Duodenal mucosa (tissue), 2 donors: Measurements from ENCODE around the gene SLC26A6.

Experiments used
- H3K27ac ChIP-seq: one replicate; pipeline ENCODE4 v1.7.0; 2013; ENCODE audit warnings: low read depth, low read length
- H3K27me3 ChIP-seq, 2 donors: one replicate each; pipeline ENCODE4 v1.7.0; 2013; ENCODE audit warnings: low read length in 2 of 2, control low read depth in 1 of 2; ENCODE audit not compliant: insufficient read depth in 2 of 2, control insufficient read depth in 1 of 2
- H3K36me3 ChIP-seq, 2 donors: one replicate each; pipeline ENCODE4 v1.7.0; 2013; ENCODE audit warnings: low read length in 2 of 2, control low read depth in 1 of 2; ENCODE audit not compliant: insufficient read depth in 2 of 2, control insufficient read depth in 1 of 2
- H3K4me1 ChIP-seq, 2 donors: one replicate each; pipeline ENCODE4 v1.7.0; 2013; ENCODE audit warnings: low read length in 2 of 2, control low read depth in 1 of 2; ENCODE audit not compliant: insufficient read depth in 2 of 2, control insufficient read depth in 1 of 2
- H3K4me3 ChIP-seq, 2 donors: one replicate each; pipeline ENCODE4 v1.7.0; 2013; ENCODE audit warnings: low read length in 2 of 2, low read depth in 1 of 2
- H3K9ac ChIP-seq, 2 donors: one replicate each; pipeline ENCODE4 v1.7.0; 2013; ENCODE audit warnings: low read length in 2 of 2, low read depth in 1 of 2
- H3K9me3 ChIP-seq, 2 donors: one replicate each; pipeline ENCODE4 v1.7.0; 2013; ENCODE audit warnings: low read length in 2 of 2, control low read depth in 1 of 2; ENCODE audit not compliant: control insufficient read depth in 1 of 2

SLC26A6 gene

GRCh38 chr3:48648188-48648850, 13.1 kb upstream of the SLC26A6 start:
- no peaks in the 10 kb centered on the region for H3K27me3 ChIP-seq
- no peak overlapping the region for H3K9ac ChIP-seq
- no peaks in the 10 kb centered on the region for H3K36me3 ChIP-seq
- no peak overlapping the region for H3K27ac ChIP-seq
- H3K4me1 ChIP-seq, result no peaks in the 10 kb centered on the region
- H3K9me3 ChIP-seq, result no peaks in the 10 kb centered on the region
- H3K4me3 ChIP-seq, result no peak overlapping the region

- H3K36me3 ChIP-seq, result no peaks in the 10 kb centered on the region
- H3K4me3 ChIP-seq, result no peak overlapping the region
- no peak overlapping the region for H3K9ac ChIP-seq
- H3K4me1 ChIP-seq, result no peaks in the 10 kb centered on the region
- H3K9me3 ChIP-seq, result no peaks in the 10 kb centered on the region
- H3K27me3 ChIP-seq, result no peaks in the 10 kb centered on the region
- H3K27ac ChIP-seq, result no peak overlapping the region
These were observed 12.5 kb upstream of the SLC26A6 start for GRCh38 chr3:48647714-48648113.

- no peaks in the 10 kb centered on the region for H3K9me3 ChIP-seq
- H3K4me3 ChIP-seq, result no peak overlapping the region
- no peaks in the 10 kb centered on the region for H3K4me1 ChIP-seq
- no peaks in the 10 kb centered on the region for H3K27me3 ChIP-seq
- H3K9ac ChIP-seq, result no peak overlapping the region
- no peaks in the 10 kb centered on the region for H3K36me3 ChIP-seq
- H3K27ac ChIP-seq, result no peak overlapping the region
These were observed 9.9 kb upstream of the SLC26A6 start for GRCh38 chr3:48644898-48645760.

GRCh38 chr3:48642605-48643004, 7.3 kb upstream of the SLC26A6 start:
- Histone ChIP-seq H3K9me3 (no peaks in the 10 kb centered on the region), H3K4me3 (no peak overlapping the region), H3K27ac (no peak overlapping the region), H3K9ac (no peak overlapping the region), H3K36me3 (no peaks in the 10 kb centered on the region), H3K27me3 (no peaks in the 10 kb centered on the region), H3K4me1 (no peaks in the 10 kb centered on the region)

GRCh38 chr3:48641396-48641795, 6.1 kb upstream of the SLC26A6 start:
- H3K9me3 ChIP-seq, result no peaks in the 10 kb centered on the region
- no peak overlapping the region for H3K27ac ChIP-seq
- H3K36me3 ChIP-seq, result no peaks in the 10 kb centered on the region
- no peak overlapping the region for H3K4me3 ChIP-seq
- no peak overlapping the region for H3K9ac ChIP-seq
- H3K4me1 ChIP-seq, result peaks cover 2 to 4% of the 10 kb centered on the region in 2 donors
- H3K27me3 ChIP-seq, result no peaks in the 10 kb centered on the region

GRCh38 chr3:48639944-48640606, 4.8 kb upstream of the SLC26A6 start:
- H3K4me1 ChIP-seq, result peaks cover 9 to 11% of the 10 kb centered on the region in 2 donors
- no peaks in the 10 kb centered on the region for H3K9me3 ChIP-seq
- H3K9ac ChIP-seq, result no peak overlapping the region
- H3K36me3 ChIP-seq, result no peaks in the 10 kb centered on the region
- H3K27me3 ChIP-seq, result no peaks in the 10 kb centered on the region
- H3K27ac ChIP-seq, result no peak overlapping the region
- H3K4me3 ChIP-seq, result no peak overlapping the region

- no peak overlapping the region for H3K9ac ChIP-seq
- no peaks in the 10 kb centered on the region for H3K9me3 ChIP-seq
- peaks cover 22 to 25% of the 10 kb centered on the region in 2 donors for H3K4me1 ChIP-seq
These were observed 2.0 kb upstream of the SLC26A6 start for GRCh38 chr3:48637305-48637704.

GRCh38 chr3:48636149-48636655, 941 bp upstream of the SLC26A6 start:
- Histone ChIP-seq H3K36me3 (peaks cover 0 to 21% of the 10 kb centered on the region in 2 donors), H3K4me1 (peaks cover 22 to 25% of the 10 kb centered on the region in 2 donors), H3K27me3 (no peaks in the 10 kb centered on the region), H3K9ac (peak overlapping the region; percentile 70 to 73), H3K27ac (peak overlapping the region; percentile 66), H3K9me3 (no peaks in the 10 kb centered on the region), H3K4me3 (peak overlapping the region; percentile 86 to 91)

More at GRCh38 chr3:48637305-48637704, 2.0 kb upstream of the SLC26A6 start:
- no peak overlapping the region for H3K27ac ChIP-seq
- H3K4me3 ChIP-seq, result no peak overlapping the region
- peaks cover 0 to 13% of the 10 kb centered on the region in 2 donors for H3K36me3 ChIP-seq
- no peaks in the 10 kb centered on the region for H3K27me3 ChIP-seq

- peak overlapping the region; percentile 86 to 91 for H3K4me3 ChIP-seq
- no peaks in the 10 kb centered on the region for H3K27me3 ChIP-seq
- peak overlapping the region; percentile 70 to 85 for H3K9ac ChIP-seq
- H3K36me3 ChIP-seq, result peaks cover 3 to 33% of the 10 kb centered on the region in 2 donors
- no peaks in the 10 kb centered on the region for H3K9me3 ChIP-seq
- peaks cover 22 to 25% of the 10 kb centered on the region in 2 donors for H3K4me1 ChIP-seq
- peak overlapping the region; percentile 42 for H3K27ac ChIP-seq
These were observed 520 bp downstream of the SLC26A6 start for GRCh38 chr3:48634661-48635221.
